GM19240 (cell line): ENCODE data around the gene DNAH8.

Experiments
- DNase-seq: peaks from one replicate; pipeline ENCODE4 v3.0.0; 2011; ENCODE audit warnings: low spot score; ENCODE audit not compliant: insufficient read length

The DNAH8 gene

DNA sequence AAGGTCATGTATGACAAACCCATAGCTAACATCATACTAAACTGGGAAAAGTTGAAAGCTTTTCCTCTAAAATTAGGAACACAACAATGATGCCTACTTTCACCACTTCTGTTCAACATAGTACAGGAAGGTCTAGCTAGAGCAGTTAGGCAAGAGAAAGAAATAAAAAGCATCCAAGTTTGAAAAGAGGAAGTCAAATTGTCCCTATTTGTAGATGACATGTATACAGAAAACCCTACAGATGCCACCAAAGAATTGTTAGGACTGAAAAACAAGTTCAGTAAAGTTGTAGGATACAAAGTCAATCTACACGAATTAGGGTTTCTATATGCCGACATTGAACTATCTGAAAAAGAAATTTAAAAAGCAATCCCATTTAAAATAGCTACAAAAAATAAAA is 244.0 kb downstream of the DNAH8 start:
- no peak for DNase-seq

DNA sequence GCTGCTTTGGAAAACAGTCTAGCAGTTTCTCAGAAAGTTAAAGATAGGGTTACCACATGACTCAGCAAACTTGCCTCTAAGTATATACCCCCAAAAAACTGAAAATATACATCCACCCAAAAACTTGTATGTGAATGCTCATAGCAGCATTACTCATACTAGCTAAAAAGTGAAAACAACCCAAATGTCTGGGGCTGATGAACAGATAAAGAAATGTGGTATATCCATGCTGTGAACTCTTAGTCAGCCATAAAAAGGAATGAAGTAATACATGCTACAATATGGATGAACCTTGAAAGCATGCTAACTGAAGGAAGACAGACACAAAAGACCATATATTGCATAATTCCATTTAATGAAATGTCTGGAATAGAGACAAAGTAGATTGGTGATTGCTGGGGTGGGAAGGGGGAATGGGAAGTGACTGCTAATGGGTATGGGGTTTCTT is 253.6 kb downstream of the DNAH8 start:
- DNase-seq: no peak

DNA sequence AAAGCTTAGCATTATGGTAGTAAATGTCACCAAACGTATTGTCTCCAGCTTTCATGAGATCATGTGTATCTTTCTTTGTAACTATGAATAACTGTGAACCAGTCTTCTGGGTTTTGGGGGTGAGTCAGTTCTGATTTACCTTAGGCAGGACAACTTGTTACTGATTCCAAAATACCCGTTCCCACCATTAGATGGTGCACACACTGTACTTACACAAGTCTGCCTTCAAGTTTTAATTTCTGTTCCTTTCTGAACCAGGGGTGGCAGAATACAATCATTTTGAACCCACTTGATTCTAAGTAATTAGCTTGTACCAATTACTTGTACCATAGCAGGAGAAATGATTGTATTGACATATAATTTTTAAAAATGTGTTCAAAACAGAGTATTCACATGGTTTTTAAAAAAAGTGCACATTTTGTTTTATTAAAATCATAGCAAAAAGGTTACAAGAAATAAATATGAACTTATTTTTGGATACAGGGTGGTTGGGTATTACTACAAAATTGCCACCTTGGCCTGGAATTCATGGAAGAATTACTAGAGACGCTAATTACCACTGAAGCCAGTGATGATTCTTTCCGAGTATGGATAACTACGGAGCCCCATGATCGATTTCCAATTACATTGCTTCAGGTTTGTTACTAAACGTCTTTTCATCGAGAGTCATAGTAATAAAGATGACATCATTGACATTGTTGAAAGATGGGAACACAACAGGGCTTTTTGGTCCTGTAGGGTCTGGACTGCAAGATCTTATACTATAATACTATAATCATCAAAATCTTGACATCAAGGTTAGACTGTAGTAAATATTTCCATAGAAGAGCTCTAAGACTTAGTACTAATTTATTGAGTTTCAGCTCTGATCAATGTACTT is 258.3 kb downstream of the DNAH8 start:
- peak; percentile 16 for DNase-seq

DNA sequence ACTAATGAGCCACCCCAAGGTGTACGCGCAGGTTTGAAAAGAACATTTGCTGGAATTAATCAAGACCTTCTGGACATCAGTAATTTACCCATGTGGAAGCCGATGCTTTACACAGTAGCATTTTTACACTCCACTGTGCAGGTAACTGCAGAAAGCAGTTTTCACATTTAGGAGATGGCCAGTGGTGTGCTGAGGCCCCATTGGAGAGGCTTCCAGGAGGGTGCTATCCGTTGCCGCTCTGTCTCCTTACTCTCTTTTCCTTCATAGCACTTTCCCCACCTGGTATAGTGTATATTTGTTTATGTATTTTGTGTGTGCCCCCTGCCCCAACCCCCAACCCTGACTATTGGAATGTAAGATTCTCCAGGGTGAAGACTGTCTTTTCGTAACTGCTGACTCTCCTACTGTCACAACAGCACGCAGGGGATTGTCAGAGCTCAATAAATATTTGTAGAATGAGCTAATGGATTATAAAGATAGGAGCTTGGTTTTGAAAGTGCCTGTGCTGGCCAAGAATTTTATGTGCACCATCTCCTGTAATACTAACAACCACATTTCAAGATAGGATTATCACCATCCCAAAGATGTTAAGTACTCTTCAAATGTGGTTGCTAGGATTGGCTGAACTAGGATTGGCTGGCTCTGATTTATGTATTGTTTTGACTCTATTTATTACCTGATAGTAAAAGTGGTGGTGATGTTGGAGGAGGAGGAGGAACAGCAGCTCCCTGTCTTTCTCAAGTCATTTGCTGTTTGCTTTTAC is 259.5 kb downstream of the DNAH8 start:
- DNase-seq: no peak

DNA sequence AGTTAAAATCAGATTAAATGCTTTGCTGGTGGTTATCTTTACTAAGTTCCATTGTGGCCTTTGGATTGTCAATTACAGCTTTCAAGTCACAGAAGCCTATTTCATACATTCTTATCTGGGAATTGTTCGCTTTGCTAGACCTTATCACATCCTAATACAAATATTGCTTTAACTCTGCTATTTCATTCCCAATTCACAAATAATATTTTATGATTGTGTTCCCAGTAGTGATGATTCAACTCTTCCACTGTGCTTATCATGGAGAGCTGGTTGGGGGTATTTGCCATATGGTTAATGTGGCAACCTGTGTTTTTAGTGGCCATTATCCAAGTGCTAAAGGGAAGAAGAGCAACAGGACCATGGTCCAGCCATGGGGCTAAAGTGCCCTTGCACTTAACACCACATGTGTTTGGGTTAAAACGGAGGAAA is 260.5 kb downstream of the DNAH8 start:
- no peak for DNase-seq

- no peak for DNase-seq
These were observed 260.9 kb downstream of the DNAH8 start for GRCh38 chr6:38976051-38976450.

DNA sequence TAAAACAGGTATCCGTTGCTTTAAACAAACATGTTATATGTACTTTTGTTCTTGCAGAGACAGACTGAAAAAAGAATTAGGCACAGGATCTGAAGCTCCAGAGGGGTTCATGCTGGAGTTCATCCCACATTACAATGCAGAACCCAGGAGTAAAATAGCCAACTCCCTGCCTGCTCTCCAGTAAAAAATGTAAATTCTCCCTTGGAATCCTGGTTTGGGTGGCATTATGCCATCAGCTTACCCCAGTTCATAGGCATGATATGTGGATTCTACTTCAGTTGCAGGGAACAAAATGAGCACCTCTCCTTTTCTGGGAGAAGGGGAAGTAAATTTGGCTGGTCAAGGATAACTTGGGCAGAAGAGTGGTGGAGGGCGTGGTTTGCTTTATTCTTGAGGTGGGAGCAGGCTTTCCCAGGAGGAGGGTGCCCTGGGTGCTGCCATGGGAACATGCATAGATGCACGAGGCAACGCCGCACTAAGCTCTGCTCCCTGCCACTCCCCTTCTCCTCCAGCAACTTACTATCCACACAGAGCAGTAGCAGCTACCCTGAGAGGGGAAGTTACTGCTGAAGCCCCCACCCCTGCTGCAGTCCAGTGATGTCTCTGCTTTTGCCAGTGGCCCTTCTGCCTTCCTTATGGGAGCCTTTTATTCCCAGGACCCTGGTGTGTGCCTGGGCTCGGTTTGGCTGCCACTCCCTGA is 261.8 kb downstream of the DNAH8 start:
- no peak for DNase-seq

DNA sequence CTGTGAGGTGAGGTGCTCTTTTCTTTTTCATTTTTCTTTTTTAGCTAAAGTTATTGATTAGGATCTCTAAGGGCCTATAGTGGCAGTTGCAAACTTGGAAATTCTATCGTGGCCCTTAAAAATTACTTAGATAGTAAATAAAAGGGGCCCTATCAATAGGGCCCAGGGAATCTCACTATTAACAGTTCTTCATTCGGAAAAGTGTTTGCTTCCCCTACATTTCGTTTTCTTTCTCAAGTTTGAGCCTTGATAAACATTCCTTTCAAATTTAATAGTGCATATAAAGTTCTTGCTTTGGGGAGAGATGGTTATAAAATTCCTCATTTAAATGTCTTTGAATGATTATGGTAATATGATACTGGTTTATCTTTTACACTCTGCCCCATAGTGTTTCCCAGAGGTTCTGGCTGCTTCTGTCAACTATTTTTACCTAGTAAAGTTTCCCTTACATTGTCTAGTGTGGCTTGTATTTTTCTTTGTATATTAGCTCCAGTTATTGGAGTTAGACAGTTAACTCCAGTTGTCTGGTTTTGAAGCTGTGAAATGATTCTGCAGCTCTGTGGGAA is 263.1 kb downstream of the DNAH8 start:
- DNase-seq: no peak

DNA sequence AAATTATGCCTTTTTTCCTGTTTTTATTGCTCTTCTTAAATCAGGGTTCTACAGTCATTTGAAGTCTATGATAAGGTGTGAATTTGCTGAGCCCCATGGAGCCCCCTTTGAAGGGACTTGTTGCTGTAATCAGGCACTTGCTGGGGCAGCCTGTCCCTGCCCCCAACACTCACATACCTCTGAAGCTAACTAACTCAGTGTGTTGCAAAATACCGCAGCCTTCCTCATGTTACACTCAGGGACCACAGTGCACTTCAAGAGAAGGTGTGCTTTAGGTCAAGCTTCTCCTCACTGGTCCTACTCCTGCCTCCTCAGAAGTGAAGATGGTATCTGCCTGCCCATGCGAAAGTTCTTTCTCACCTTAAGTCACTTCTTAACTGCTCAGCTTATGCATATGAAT is 267.4 kb downstream of the DNAH8 start:
- no peak for DNase-seq

GRCh38 chr6:38984723-38985122 is 269.6 kb downstream of the DNAH8 start:
- no peak for DNase-seq

DNA sequence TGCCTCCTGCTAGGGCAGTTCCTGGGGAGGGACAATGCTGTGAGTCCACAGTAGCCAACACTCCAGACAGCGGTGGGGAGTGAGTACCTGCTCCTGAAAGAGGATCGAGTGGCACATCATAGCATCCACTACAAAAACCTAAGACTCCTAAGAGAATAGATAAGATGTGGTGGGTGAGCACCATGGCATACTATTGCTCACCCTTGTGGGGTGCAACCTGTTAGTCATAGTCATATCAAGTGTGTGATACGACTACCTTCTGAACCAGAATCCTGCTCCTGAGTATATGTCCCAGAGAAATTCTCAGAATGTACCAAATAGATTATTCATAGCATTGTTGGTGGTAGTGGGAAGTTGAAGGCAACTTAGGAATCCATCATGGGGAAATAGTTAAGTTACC is 270.7 kb downstream of the DNAH8 start:
- DNase-seq: no peak

- no peak for DNase-seq
These were observed 272.4 kb downstream of the DNAH8 start for GRCh38 chr6:38987503-38987902.

DNA sequence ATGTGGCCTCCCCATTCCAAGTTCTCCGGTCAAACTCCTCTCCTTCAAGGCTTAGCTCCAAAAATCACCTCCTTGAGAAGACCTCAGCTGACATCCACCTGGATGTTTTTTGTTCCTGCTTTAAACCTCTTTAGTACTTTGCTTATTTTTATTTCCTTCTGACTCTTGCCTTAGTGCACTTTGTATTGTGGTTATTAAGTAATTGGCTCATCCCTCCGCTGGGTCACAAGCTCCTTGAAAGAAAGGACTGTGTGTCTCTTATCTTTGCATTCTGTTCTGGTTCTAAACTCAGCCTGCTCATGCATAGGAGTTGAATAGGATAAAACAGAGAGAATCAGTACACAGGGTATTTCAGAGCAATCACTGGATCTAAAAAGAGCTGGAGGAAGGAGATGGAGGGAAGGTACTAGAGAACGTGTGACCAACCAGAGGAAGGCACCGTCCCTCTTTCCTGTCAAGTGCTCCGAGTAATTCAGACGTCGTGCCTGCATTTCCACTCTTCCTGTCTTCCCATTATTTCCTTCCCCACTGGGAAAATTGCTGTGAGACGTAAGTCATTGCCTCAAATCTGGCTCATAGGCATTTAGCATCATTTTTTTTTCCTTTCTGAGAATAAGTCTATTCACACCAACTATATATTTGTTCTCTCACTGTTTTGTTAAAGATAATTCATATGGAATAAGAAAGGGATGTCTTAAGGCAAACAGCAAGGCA is 273.8 kb downstream of the DNAH8 start:
- DNase-seq: no peak

DNA sequence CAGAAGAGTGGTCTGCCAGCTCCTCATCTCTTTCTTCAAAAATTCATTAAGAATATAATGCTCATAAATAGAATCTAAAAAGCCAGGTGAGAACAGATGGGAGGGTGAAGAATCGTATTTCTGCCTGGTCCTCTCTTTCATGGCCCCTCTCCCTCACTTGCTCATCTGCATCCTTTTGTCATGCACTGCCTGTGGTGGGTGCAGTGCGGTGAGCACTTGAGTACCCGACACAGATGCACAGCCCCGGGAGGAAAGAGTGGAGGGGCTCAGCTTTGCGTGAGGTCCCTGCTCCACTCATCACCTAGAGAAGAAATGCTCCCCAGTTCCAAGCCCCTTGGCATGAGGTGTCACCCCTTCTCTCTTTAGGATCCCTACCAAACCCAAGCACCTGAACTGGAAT is 275.4 kb downstream of the DNAH8 start:
- DNase-seq: no peak

GRCh38 chr6:38996676-38997075 is 281.6 kb downstream of the DNAH8 start:
- no peak for DNase-seq

GRCh38 chr6:38997128-38997761 is 282.1 kb downstream of the DNAH8 start:
- DNase-seq: peak; percentile 18

DNA sequence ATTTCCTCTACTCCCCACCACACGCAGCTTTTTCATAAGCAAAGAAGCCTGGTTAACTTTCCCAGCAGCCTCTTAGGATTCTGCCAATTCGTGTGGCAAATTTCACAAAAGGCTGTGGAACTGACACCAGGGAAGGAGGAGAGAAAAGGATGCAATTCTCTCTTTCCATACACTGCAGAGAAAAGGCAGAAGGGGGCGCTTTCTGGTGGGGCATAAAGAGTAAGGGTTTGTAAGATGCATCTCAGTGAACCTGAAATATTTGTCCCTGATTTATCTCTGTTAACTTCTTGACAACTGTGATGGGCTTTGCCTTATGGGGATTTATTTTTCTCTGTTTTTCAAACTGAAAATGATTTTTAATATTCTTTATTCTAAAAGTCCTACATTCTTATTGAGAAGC is 288.0 kb downstream of the DNAH8 start:
- DNase-seq: no peak

- DNase-seq: no peak
These were observed 288.4 kb downstream of the DNAH8 start for GRCh38 chr6:39003492-39003891.

DNA sequence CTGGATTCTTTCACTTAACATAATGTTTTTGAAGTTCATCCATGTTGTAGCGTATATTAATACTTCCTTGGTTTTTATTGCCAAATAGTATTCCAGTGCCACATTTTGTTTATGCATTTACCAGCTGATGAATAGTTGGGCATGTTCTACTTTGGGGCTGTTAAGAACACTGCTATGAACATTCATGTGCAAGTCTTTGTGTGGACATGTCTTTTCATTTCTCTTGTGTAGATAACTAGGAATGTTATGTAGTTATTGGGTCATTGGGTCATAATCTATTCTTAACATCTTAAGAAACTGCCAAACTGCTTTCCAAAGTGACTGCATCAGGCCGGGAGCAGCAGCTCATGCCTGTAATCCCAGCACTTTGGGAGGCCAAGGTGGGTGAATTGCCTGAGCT is 289.7 kb downstream of the DNAH8 start:
- DNase-seq: no peak

- no peak for DNase-seq
These were observed 290.7 kb downstream of the DNAH8 start for GRCh38 chr6:39005774-39006173.

- DNase-seq: no peak
These were observed 292.5 kb downstream of the DNAH8 start for GRCh38 chr6:39007575-39007974.
